H1 (cell line): ENCODE data around the gene PARK7. TPM values are rescaled to one million over a fixed set of nuclear protein-coding genes. Genes with fewer than 3 reads are reported as not detected.

Experiments used
- CEBPB ChIP-seq: IDR thresholded peaks from 2 replicates; pipeline ENCODE4 v1.6.1; 2012; ENCODE audit warnings: low read depth, low read length
- RNF2 ChIP-seq: fragments of 200-900, 300-1000 bp; sonication (generic); IDR thresholded peaks from 2 replicates; pipeline ENCODE4 v1.7.1; 2016; ENCODE audit warnings: borderline replicate concordance, low read depth, mild to moderate bottlenecking, antibody characterized with exemption, low read length; ENCODE audit not compliant: poor library complexity, severe bottlenecking; ENCODE audit errors: missing control alignments
- polyA plus RNA-seq, 7 experiments: library from polyadenylated mRNA; depleted of rRNA in 3 of 7; stranded (reverse) in 5 of 7; unstranded in 2 of 7; fragments of >200 nt in 5 of 7; fragments of 200-250 nt in 2 of 7; gene quantifications; 1 replicate in 5 of 7; 2 replicates in 1 of 7; 4 replicates in 1 of 7; pipeline versions ENCODE4 v1.2.1 to v1.2.3, GENCODE V29; 2011 to 2013; ENCODE audit warnings: missing spikeins in 2 of 7, mixed read lengths in 2 of 7
- total RNA-seq: library from RNA; stranded (reverse); fragmentation: NEBNext Ultra II Directional; extraction: Animal tissue kit (Norgen Biotek cat#: 25700); gene quantifications from 2 replicates; pipeline ENCODE4 v1.2.1, GENCODE V29; 2021

The PARK7 gene
- total and polyA plus RNA-seq, 2 of the 8 experiments (the other 6 are each of a cell fraction or from before 2014, with no cell fraction given) = 206 to 383 TPM

- TF ChIP-seq RNF2 = no peak
- no peak for TF ChIP-seq CEBPB
- TF ChIP-seq, all 59 proteins: peak for 0
Measured at GRCh38 chr1:7940034-7940433, 21.5 kb upstream of the PARK7 start (continued).
